Stimulated activated CD4-positive, alpha-beta T cell treated with anti-CD3 and anti-CD28 coated beads, Interleukin-4, amount 100 ng/mL, for 1 hour (primary cell): ENCODE results near the gene ENO2.

Experiments used
- DNase-seq: peaks from one replicate; pipeline ENCODE4 v3.0.0-alpha.2; 2020

Gene ENO2

GRCh38 chr12:6950811-6951540 is 36.6 kb downstream of the ENO2 start, which contains the start of gene PTPN6:
Gene PTPN6 (plus strand): TSS chr12:6951356. CDS start chr12:6951513, 157 bp downstream.
- peak; percentile 69 for DNase-seq

- DNase-seq, result no peak
Observed at GRCh38 chr12:6951551-6952120, 37.3 kb downstream of the ENO2 start.

GRCh38 chr12:6952121-6952862 is 37.9 kb downstream of the ENO2 start:
- no peak for DNase-seq

- no peak for DNase-seq
Observed at GRCh38 chr12:6952863-6953441, 38.6 kb downstream of the ENO2 start.

- DNase-seq, result peak; percentile 66
Observed at GRCh38 chr12:6953442-6954315, 39.3 kb downstream of the ENO2 start.

GRCh38 chr12:6954316-6955107 is 40.1 kb downstream of the ENO2 start:
- no peak for DNase-seq

- DNase-seq, result no peak
Observed at GRCh38 chr12:6955108-6956020, 41.0 kb downstream of the ENO2 start.

- DNase-seq, result no peak
Observed at GRCh38 chr12:6956021-6956727, 41.8 kb downstream of the ENO2 start.

GRCh38 chr12:6957151-6957701 is 42.8 kb downstream of the ENO2 start:
- DNase-seq, result no peak

- DNase-seq, result no peak
Observed at GRCh38 chr12:6957741-6958608, 43.6 kb downstream of the ENO2 start.

- no peak for DNase-seq
Observed at GRCh38 chr12:6958609-6959057, 44.3 kb downstream of the ENO2 start.

- peak; percentile 66 for DNase-seq
Observed at GRCh38 chr12:6959058-6959804, 44.9 kb downstream of the ENO2 start.

GRCh38 chr12:6959805-6960592 is 45.6 kb downstream of the ENO2 start:
- DNase-seq, result no peak

GRCh38 chr12:6960593-6961277 is 46.4 kb downstream of the ENO2 start:
- DNase-seq, result no peak

GRCh38 chr12:6961278-6961694 is 46.9 kb downstream of the ENO2 start:
- DNase-seq, result peak; percentile 95

- DNase-seq, result peak; percentile 59
Observed at GRCh38 chr12:6961695-6962284, 47.4 kb downstream of the ENO2 start.
